GM19351 (cell line): ENCODE measurements around the gene CBFA2T2.
"Not testable (repeated sequence)": the region's sequence is repeated elsewhere in the genome, so short reads cannot be mapped to it uniquely, and the experiment has no call there.

Source experiments
- ATAC-seq: cut with Tn5 transposase; IDR thresholded peaks from one replicate; pipeline ENCODE4 v1.9.1; 2021; ENCODE audit warnings: mild to moderate bottlenecking, moderate library complexity; ENCODE audit not compliant: unreplicated experiment

Gene CBFA2T2

GRCh38 chr20:33688938-33689424 is 199.1 kb downstream of the CBFA2T2 start:
- no peak for ATAC-seq

- no peak for ATAC-seq
Observed at GRCh38 chr20:33689493-33689892, 199.6 kb downstream of the CBFA2T2 start.

- no peak for ATAC-seq
Observed at GRCh38 chr20:33689973-33690372, 200.1 kb downstream of the CBFA2T2 start.

- ATAC-seq: no peak
Observed at GRCh38 chr20:33693289-33693688, 203.4 kb downstream of the CBFA2T2 start.

- ATAC-seq: no peak
Observed at GRCh38 chr20:33693741-33694638, 204.1 kb downstream of the CBFA2T2 start.

GRCh38 chr20:33694639-33695012 is 204.7 kb downstream of the CBFA2T2 start:
- no peak for ATAC-seq

GRCh38 chr20:33696448-33696847 is 206.6 kb downstream of the CBFA2T2 start:
- ATAC-seq: no peak

- ATAC-seq: no peak
Observed at GRCh38 chr20:33697129-33697528, 207.2 kb downstream of the CBFA2T2 start.

GRCh38 chr20:33698966-33699365 is 209.1 kb downstream of the CBFA2T2 start:
- not testable (repeated sequence) for ATAC-seq
